NCI-H2171 (cell line): ENCODE measurements around the gene PRIM2.
A peak's percentile ranks its signal among the peaks of the same experiment; 100 is the strongest.
"Not testable (repeated sequence)": the region's sequence is repeated elsewhere in the genome, so short reads cannot be mapped to it uniquely, and the experiment has no call there.

Source experiments
- DNase-seq: peaks from one replicate; lab custom pipeline; 2025; lab: John Stamatoyannopoulos, UW

Gene PRIM2

GRCh38 chr6:57505251-57505650, 187.8 kb downstream of the PRIM2 start:
- not testable (repeated sequence) for DNase-seq

GRCh38 chr6:57510390-57510789, 193.0 kb downstream of the PRIM2 start:
- DNase-seq, result not testable (repeated sequence)

- DNase-seq, result not testable (repeated sequence)
Observed at GRCh38 chr6:57515171-57515570, 197.7 kb downstream of the PRIM2 start.

- not testable (repeated sequence) for DNase-seq
Observed at GRCh38 chr6:57515845-57516244, 198.4 kb downstream of the PRIM2 start.

- not testable (repeated sequence) for DNase-seq
Observed at GRCh38 chr6:57516776-57517175, 199.3 kb downstream of the PRIM2 start.

GRCh38 chr6:57519198-57519597, 201.8 kb downstream of the PRIM2 start:
- DNase-seq, result not testable (repeated sequence)

GRCh38 chr6:57521085-57521484, 203.7 kb downstream of the PRIM2 start:
- not testable (repeated sequence) for DNase-seq

GRCh38 chr6:57523221-57523620, 205.8 kb downstream of the PRIM2 start:
- not testable (repeated sequence) for DNase-seq

GRCh38 chr6:57529755-57530154, 212.3 kb downstream of the PRIM2 start:
- not testable (repeated sequence) for DNase-seq

GRCh38 chr6:57532660-57533059, 215.2 kb downstream of the PRIM2 start:
- DNase-seq, result not testable (repeated sequence)

- DNase-seq, result not testable (repeated sequence)
Observed at GRCh38 chr6:57535121-57535520, 217.7 kb downstream of the PRIM2 start.

- peak; percentile 2 for DNase-seq
Observed at GRCh38 chr6:57535994-57536393, 218.6 kb downstream of the PRIM2 start.

GRCh38 chr6:57537916-57538315, 220.5 kb downstream of the PRIM2 start:
- not testable (repeated sequence) for DNase-seq

GRCh38 chr6:57551961-57552360, 234.5 kb downstream of the PRIM2 start:
- DNase-seq, result not testable (repeated sequence)

- DNase-seq, result not testable (repeated sequence)
Observed at GRCh38 chr6:57557855-57558254, 240.4 kb downstream of the PRIM2 start.

- DNase-seq, result not testable (repeated sequence)
Observed at GRCh38 chr6:57559170-57559569, 241.7 kb downstream of the PRIM2 start.

- DNase-seq, result not testable (repeated sequence)
Observed at GRCh38 chr6:57562233-57562632, 244.8 kb downstream of the PRIM2 start.

GRCh38 chr6:57572119-57572518, 254.7 kb downstream of the PRIM2 start:
- DNase-seq, result not testable (repeated sequence)

GRCh38 chr6:57572844-57573243, 255.4 kb downstream of the PRIM2 start:
- not testable (repeated sequence) for DNase-seq

GRCh38 chr6:57577023-57577422, 259.6 kb downstream of the PRIM2 start:
- DNase-seq, result not testable (repeated sequence)

GRCh38 chr6:57579489-57579888, 262.1 kb downstream of the PRIM2 start:
- DNase-seq, result not testable (repeated sequence)

- not testable (repeated sequence) for DNase-seq
Observed at GRCh38 chr6:57581586-57581985, 264.2 kb downstream of the PRIM2 start.

GRCh38 chr6:57601105-57601504, 283.7 kb downstream of the PRIM2 start:
- DNase-seq, result not testable (repeated sequence)

GRCh38 chr6:57605303-57605702, 287.9 kb downstream of the PRIM2 start:
- not testable (repeated sequence) for DNase-seq
